MCF 10A (cell line): ENCODE data around the gene ULK2. TPM values are rescaled to one million over a fixed set of nuclear protein-coding genes. Genes with fewer than 3 reads are reported as not detected.
A peak's percentile ranks its signal among the peaks of the same experiment; 100 is the strongest.

Experiments
- BruUV-seq: library from RNA; stranded (reverse); fragments of 400-500 nt; replicated peaks from 2 replicates; lab custom pipeline; 2021; lab: Mats Ljungman, UMichigan
- CTCF ChIA-PET: fragments of 300-600 bp; sonication (Branson Sonifier 250); formaldehyde crosslinking; extraction: SDS; loops from one replicate; lab custom pipeline; 2021; ENCODE audit warnings: antibody characterized with exemption, inconsistent platforms; lab: Yijun Ruan, JAX
- POLR2A ChIA-PET: fragments of 300-600, 350-650 bp; sonication (Branson Sonifier 250); formaldehyde crosslinking; extraction: SDS; loops from one replicate; lab custom pipeline; 2020; ENCODE audit warnings: antibody characterized with exemption, inconsistent platforms; lab: Yijun Ruan, JAX
- DNase-seq: peaks from one replicate; pipeline ENCODE4 v3.0.0-alpha.2; 2018; ENCODE audit not compliant: unreplicated experiment
- H3K27ac Mint-ChIP-seq: one replicate; pipeline ENCODE4 v1.8.0; 2022; ENCODE audit warnings: mild to moderate bottlenecking, low read depth, mixed read lengths; ENCODE audit not compliant: unreplicated experiment
- H3K27me3 Mint-ChIP-seq: one replicate; pipeline ENCODE4 v1.8.0; 2022; ENCODE audit warnings: mixed read lengths; ENCODE audit not compliant: insufficient read depth, unreplicated experiment
- H3K36me3 Mint-ChIP-seq: one replicate; pipeline ENCODE4 v1.8.0; 2022; ENCODE audit warnings: mild to moderate bottlenecking, moderate library complexity, mixed read lengths; ENCODE audit not compliant: insufficient read depth, unreplicated experiment
- H3K4me1 Mint-ChIP-seq: one replicate; pipeline ENCODE4 v1.8.0; 2022; ENCODE audit warnings: mixed read lengths; ENCODE audit not compliant: insufficient read depth, unreplicated experiment
- H3K4me3 Mint-ChIP-seq: one replicate; pipeline ENCODE4 v1.8.0; 2022; ENCODE audit warnings: mild to moderate bottlenecking, moderate library complexity, mixed read lengths; ENCODE audit not compliant: unreplicated experiment
- H3K9me3 Mint-ChIP-seq: one replicate; pipeline ENCODE4 v1.8.0; 2022; ENCODE audit warnings: mixed read lengths; ENCODE audit not compliant: unreplicated experiment
- intact Hi-C: fragments of 100-400 bp; cut with micrococcal nuclease; formaldehyde crosslinking; loops from 2 replicates; pipeline ENCODE4 v1.14.1; 2022
- total RNA-seq: library from RNA; stranded (reverse); gene quantifications from 2 replicates; pipeline ENCODE4 v1.2.3, GENCODE V29; 2022
- TF ChIP-seq, protein P1 (sequence below): fragments of 200-600 bp; IDR thresholded peaks from one replicate; pipeline ENCODE4 v1.8.0; 2022; ENCODE audit warnings: antibody characterized with exemption, mild to moderate bottlenecking; ENCODE audit not compliant: unreplicated experiment

Gene ULK2
- total RNA-seq, 1 experiment from 2014 or later, result 7.9 TPM

DNA sequence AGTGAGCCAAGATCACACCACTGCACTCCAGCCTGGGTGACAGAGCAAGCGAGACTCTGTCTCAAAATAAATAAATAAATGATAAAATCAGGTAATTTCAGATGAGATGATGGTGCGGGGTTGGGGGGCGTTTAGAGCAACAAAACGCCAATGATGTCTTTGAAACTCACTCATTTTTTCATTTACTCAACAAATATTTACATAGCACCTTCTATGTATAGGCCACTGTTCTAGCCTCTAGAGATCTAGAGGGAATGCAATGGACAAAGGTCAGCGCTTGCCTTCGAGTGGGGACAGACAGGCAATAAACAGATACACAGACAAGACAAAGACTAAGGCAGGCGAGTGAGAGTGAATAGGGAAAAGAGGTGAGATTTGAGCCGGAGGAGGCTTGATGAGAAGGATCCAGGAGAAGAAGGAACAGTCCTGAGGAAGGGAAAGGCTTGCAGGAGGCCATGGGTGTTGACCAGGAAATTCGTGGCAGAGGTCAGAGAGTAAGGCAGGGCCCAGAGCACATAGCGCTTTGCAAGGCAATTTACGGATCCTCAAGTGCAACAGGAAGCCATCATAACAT is 133.7 kb downstream of the ULK2 start:
- Mint-ChIP-seq H3K4me1 (no peaks in the 10 kb centered on the region), H3K27ac (no peak overlapping the region), H3K27me3 (no peaks in the 10 kb centered on the region), H3K4me3 (no peak overlapping the region), H3K36me3 (no peaks in the 10 kb centered on the region), H3K9me3 (no peaks in the 10 kb centered on the region)
- DNase-seq, result no peak
- no TSS peak for BruUV-seq
- POLR2A ChIA-PET, result interaction anchor here (0.9 to 2.0 kb wide), 2 partner anchors 17 to 235 kb away, joined by 3 to 6 read pairs; no protein-coding TSS in a partner anchor
- CTCF ChIA-PET, result no interaction called here
- intact Hi-C loops, result no loop called here
- TF ChIP-seq, protein P1, sequence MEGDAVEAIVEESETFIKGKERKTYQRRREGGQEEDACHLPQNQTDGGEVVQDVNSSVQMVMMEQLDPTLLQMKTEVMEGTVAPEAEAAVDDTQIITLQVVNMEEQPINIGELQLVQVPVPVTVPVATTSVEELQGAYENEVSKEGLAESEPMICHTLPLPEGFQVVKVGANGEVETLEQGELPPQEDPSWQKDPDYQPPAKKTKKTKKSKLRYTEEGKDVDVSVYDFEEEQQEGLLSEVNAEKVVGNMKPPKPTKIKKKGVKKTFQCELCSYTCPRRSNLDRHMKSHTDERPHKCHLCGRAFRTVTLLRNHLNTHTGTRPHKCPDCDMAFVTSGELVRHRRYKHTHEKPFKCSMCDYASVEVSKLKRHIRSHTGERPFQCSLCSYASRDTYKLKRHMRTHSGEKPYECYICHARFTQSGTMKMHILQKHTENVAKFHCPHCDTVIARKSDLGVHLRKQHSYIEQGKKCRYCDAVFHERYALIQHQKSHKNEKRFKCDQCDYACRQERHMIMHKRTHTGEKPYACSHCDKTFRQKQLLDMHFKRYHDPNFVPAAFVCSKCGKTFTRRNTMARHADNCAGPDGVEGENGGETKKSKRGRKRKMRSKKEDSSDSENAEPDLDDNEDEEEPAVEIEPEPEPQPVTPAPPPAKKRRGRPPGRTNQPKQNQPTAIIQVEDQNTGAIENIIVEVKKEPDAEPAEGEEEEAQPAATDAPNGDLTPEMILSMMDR, result no peak

DNA sequence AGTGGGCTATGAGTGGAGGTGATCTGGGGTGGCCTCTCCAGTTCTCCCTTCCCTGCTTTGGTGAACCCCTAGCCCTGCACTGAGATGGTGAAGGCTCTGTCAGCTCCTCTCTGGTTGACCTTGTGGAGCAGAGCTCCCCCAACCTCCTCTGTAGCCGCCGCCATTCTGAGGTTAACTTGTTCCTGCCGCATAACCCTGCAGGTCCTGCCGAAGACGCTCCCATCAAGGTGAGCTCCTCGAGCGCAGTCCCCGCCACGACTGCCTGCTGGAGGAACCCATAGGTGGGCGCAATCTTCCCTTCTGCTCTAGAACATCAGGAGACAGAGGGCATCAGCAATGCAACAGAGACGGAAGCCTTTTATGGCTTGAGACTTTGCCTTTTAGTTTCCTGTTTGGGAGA is 136.1 kb downstream of the ULK2 start:
- no peak for DNase-seq
- H3K4me3 Mint-ChIP-seq, result no peak overlapping the region
- BruUV-seq, result no TSS peak
- no peaks in the 10 kb centered on the region for H3K9me3 Mint-ChIP-seq
- CTCF ChIA-PET, result interaction anchor here (0.9 to 2.5 kb wide), 5 partner anchors 10 to 22 kb away, joined by 3 to 13 read pairs (median 5); no protein-coding TSS in a partner anchor
- peaks cover 12% of the 10 kb centered on the region for H3K4me1 Mint-ChIP-seq
- TF ChIP-seq, protein P1, result no peak
- H3K27me3 Mint-ChIP-seq, result no peaks in the 10 kb centered on the region
- H3K27ac Mint-ChIP-seq, result no peak overlapping the region
- H3K36me3 Mint-ChIP-seq, result peaks cover 8% of the 10 kb centered on the region
- POLR2A ChIA-PET, result interaction anchor here (0.7 to 1.3 kb wide), 5 partner anchors 14 to 82 kb away, joined by 3 to 4 read pairs (median 3); partner anchors contain the start of gene ALDH3A1
- intact Hi-C loops, result no loop called here

DNA sequence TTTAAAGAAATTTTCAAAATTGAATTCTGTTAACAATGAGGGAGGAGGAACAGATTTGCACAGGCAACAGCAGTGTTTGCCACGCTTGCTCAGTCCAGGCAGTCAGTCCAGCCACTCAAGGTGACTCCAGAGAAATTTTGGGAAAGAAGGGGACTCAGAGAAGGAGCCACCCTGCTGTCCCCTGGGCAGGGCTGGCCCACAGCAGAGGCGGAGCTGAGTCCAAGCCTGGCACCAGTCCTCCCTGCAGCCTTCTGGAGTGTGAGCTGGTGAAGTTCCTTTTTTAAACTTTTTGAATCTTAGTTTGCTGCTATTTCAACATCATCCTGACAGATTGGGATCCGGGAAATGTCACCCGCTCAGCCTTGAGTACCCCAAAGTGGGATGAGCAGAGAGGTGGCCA is 136.9 kb downstream of the ULK2 start:
- no peak overlapping the region for H3K4me3 Mint-ChIP-seq
- H3K36me3 Mint-ChIP-seq, result peaks cover 8% of the 10 kb centered on the region
- BruUV-seq, result no TSS peak
- H3K27ac Mint-ChIP-seq, result peak overlapping the region; percentile 42
- no peak for DNase-seq
- CTCF ChIA-PET, result interaction anchor here (0.7 to 2.5 kb wide), 4 partner anchors 10 to 23 kb away, joined by 3 to 13 read pairs (median 8); no protein-coding TSS in a partner anchor
- POLR2A ChIA-PET, result interaction anchor here (1.0 to 1.3 kb wide), 3 partner anchors 15 to 82 kb away, joined by 3 read pairs; no protein-coding TSS in a partner anchor
- intact Hi-C loops, result no loop called here
- H3K4me1 Mint-ChIP-seq, result peaks cover 15% of the 10 kb centered on the region
- no peaks in the 10 kb centered on the region for H3K9me3 Mint-ChIP-seq
- H3K27me3 Mint-ChIP-seq, result no peaks in the 10 kb centered on the region
- TF ChIP-seq, protein P1, result no peak

DNA sequence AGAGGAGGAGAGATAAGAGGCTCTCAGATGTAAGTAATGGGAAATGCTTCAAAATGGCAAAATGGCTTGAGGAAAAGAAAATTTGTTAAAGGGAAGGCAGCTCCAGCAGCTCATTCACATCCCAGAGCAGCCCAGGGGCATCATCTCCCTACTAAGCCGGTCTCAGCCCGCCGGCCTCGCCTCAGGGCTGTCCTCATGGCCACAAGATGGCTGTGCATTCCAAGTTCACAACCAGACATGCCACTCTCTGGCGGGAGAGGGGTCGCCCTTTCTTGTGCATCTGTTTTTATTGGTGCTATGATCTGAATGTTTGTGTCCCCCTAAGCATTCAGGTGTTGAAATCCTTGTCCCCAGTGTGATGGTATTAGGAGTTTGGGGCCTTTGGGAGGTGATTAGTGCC is 137.8 kb downstream of the ULK2 start:
- Mint-ChIP-seq H3K9me3 (no peaks in the 10 kb centered on the region), H3K36me3 (peaks cover 8% of the 10 kb centered on the region), H3K27ac (peak overlapping the region; percentile 97), H3K4me3 (no peak overlapping the region), H3K4me1 (peaks cover 25% of the 10 kb centered on the region), H3K27me3 (no peaks in the 10 kb centered on the region)
- no peak for DNase-seq
- intact Hi-C loops, result loop anchor here (5.0 kb wide), 1 partner anchor 83 kb away; the partner anchor contains the start of gene ALDH3A2
- ChIA-PET CTCF (interaction anchor here (2.5 to 3.0 kb wide), 2 partner anchors 14 to 22 kb away, joined by 11 to 46 read pairs; no protein-coding TSS in a partner anchor), POLR2A (interaction anchor here (13.1 kb wide), 1 partner anchor 82 kb away, joined by 340 read pairs; the partner anchor contains the start of gene ALDH3A2)
- BruUV-seq, result no TSS peak
- TF ChIP-seq, protein P1, result no peak
